Gastroesophageal sphincter (tissue), 4 donors: ENCODE measurements around the gene TRAM2. TPM values are rescaled to one million over a fixed set of nuclear protein-coding genes. Genes with fewer than 3 reads are reported as not detected.

Experiments used
- ATAC-seq: fragments of 150-250 bp; one replicate; pipeline ENCODE4 v1.9.1; 2016; ENCODE audit warnings: mild to moderate bottlenecking, moderate library complexity
- H3K27ac ChIP-seq, 4 donors: fragments of 200-600 bp; sonication (generic) in 3 of 4; 1 replicate in 3 of 4; 2 replicates in 1 of 4; pipeline ENCODE4 v1.5.1; 2016 to 2019
- H3K27me3 ChIP-seq: fragments of 200-600 bp; sonication (generic); one replicate; pipeline ENCODE4 v1.5.1; 2019
- H3K36me3 ChIP-seq, 2 donors: fragments of 200-600 bp; sonication (generic); one replicate each; pipeline ENCODE4 v1.5.1; 2019; ENCODE audit warnings: control low read depth in 1 of 2
- H3K4me1 ChIP-seq, 3 donors: fragments of 200-600 bp; sonication (generic); 1 replicate in 2 of 3; 2 replicates in 1 of 3; pipeline ENCODE4 v1.5.1; 2016 to 2019; ENCODE audit warnings: control low read depth in 2 of 3
- H3K4me3 ChIP-seq, 2 donors: fragments of 200-600 bp; sonication (generic); one replicate each; pipeline ENCODE4 v1.5.1; 2019; ENCODE audit warnings: mild to moderate bottlenecking in 1 of 2, moderate library complexity in 1 of 2
- H3K9me3 ChIP-seq, 3 donors: fragments of 200-600 bp; sonication (generic); one replicate each; pipeline ENCODE4 v1.5.1; 2017 to 2019; ENCODE audit warnings: control low read depth in 2 of 3
- EP300 ChIP-seq: sonication (generic); formaldehyde crosslinking; IDR thresholded peaks from one replicate; pipeline ENCODE4 v1.6.1; 2017; ENCODE audit warnings: antibody characterized with exemption, mild to moderate bottlenecking
- POLR2A ChIP-seq, 2 donors: fragments of 450-650 bp; IDR thresholded peaks; one replicate each; pipeline ENCODE4 v1.6.1; 2017; ENCODE audit warnings: antibody characterized with exemption in 2 of 2, mild to moderate bottlenecking in 2 of 2, moderate library complexity in 1 of 2
- POLR2AphosphoS5 ChIP-seq: sonication (generic); formaldehyde crosslinking; IDR thresholded peaks from one replicate; pipeline ENCODE4 v1.6.1; 2017; ENCODE audit warnings: antibody characterized with exemption
- WGBS, 2 donors: methylation state at CpG; one replicate each; pipeline ENCODE4 v1.1.5; 2018; ENCODE audit warnings: low coverage in 1 of 2; 5-methylcytosine and 5-hydroxymethylcytosine counted together
- total RNA-seq, 4 donors: library from RNA; depleted of rRNA; stranded (reverse); fragments of >200 nt; gene quantifications; one replicate each; pipeline ENCODE4 v1.1.0, GENCODE V29; 2016
- TF ChIP-seq, protein P1 (sequence below), 4 experiments: fragments of 200-600 bp in 2 of 4; fragments of 450-650 bp in 2 of 4; sonication (generic) in 1 of 4; IDR thresholded peaks; one replicate each; pipeline ENCODE4 v1.5.1; 2017 to 2019; ENCODE audit warnings: antibody characterized with exemption in 4 of 4, mild to moderate bottlenecking in 2 of 4, moderate library complexity in 2 of 4

TRAM2 gene
- total RNA-seq, 4 donors from 2014 or later = 16.7 to 34.2 (median 25.0) TPM

DNA sequence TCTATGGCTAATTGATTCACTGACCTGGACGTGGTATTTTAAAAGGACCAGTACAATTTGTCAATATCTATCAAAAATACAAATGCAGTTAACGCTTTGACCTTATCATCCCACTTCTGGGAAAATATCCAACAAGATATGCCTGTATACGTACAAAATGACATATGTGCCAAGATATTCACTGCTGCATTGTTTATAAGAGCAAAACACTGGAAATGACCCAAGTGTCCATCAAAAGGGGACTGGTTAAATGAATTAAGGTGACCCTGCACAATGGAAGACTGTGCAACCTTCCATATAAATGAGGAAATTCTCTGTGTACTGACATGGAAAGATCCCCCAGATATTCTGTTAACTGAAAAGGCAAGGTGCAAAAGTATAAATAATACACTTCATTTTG, 13.9 kb downstream of the TRAM2 start:
- TF ChIP-seq POLR2A (IDR thresholded peaks at IDR 0.05) (no peak), EP300 (no peak), POLR2AphosphoS5 (no peak)
- TF ChIP-seq, protein P1, sequence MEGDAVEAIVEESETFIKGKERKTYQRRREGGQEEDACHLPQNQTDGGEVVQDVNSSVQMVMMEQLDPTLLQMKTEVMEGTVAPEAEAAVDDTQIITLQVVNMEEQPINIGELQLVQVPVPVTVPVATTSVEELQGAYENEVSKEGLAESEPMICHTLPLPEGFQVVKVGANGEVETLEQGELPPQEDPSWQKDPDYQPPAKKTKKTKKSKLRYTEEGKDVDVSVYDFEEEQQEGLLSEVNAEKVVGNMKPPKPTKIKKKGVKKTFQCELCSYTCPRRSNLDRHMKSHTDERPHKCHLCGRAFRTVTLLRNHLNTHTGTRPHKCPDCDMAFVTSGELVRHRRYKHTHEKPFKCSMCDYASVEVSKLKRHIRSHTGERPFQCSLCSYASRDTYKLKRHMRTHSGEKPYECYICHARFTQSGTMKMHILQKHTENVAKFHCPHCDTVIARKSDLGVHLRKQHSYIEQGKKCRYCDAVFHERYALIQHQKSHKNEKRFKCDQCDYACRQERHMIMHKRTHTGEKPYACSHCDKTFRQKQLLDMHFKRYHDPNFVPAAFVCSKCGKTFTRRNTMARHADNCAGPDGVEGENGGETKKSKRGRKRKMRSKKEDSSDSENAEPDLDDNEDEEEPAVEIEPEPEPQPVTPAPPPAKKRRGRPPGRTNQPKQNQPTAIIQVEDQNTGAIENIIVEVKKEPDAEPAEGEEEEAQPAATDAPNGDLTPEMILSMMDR (IDR thresholded peaks at IDR 0.05) = no peak
- WGBS, 2 donors = 44 to 47% methylated on average over 3 of the region's 3 CpGs
- H3K27me3 ChIP-seq = no peaks in the 10 kb centered on the region
- H3K27ac ChIP-seq = no peak overlapping the region
- ATAC-seq = no peak
- H3K9me3 ChIP-seq = no peaks in the 10 kb centered on the region
- no peaks in the 10 kb centered on the region for H3K36me3 ChIP-seq
- H3K4me3 ChIP-seq = no peak overlapping the region
- H3K4me1 ChIP-seq = peaks cover 3 to 83% (median 29%) of the 10 kb centered on the region in 3 donors

DNA sequence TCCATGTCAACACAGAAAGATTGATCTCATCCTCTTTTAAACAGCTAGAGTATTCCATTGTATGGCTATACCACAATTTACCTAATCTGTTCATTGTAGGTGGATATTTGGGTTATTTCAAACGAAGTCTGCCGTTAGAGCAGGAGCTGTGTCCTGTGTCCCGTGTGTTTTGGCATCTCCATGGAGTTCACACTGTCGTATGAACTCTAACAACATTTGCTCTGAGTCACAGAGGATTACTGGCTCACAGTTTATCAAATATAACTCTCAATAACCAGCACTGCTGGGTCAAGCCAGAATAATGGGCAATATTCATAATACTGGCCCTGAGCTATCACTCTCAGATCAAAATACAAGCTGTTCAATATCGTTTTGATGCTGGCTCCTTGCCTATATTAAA, 16.4 kb downstream of the TRAM2 start:
- H3K4me1 ChIP-seq = peaks cover 0 to 83% (median 22%) of the 10 kb centered on the region in 3 donors
- no peak overlapping the region for H3K27ac ChIP-seq
- H3K9me3 ChIP-seq = no peaks in the 10 kb centered on the region
- ATAC-seq = no peak
- 23 to 27% methylated on average over 4 to 5 of the region's 5 CpGs for WGBS, 2 donors
- no peaks in the 10 kb centered on the region for H3K27me3 ChIP-seq
- no peak for TF ChIP-seq EP300
- TF ChIP-seq, protein P1 (IDR thresholded peaks at IDR 0.05) = no peak
- TF ChIP-seq POLR2AphosphoS5 = no peak
- TF ChIP-seq POLR2A (IDR thresholded peaks at IDR 0.05) = no peak
- H3K4me3 ChIP-seq = no peak overlapping the region
- no peaks in the 10 kb centered on the region for H3K36me3 ChIP-seq

DNA sequence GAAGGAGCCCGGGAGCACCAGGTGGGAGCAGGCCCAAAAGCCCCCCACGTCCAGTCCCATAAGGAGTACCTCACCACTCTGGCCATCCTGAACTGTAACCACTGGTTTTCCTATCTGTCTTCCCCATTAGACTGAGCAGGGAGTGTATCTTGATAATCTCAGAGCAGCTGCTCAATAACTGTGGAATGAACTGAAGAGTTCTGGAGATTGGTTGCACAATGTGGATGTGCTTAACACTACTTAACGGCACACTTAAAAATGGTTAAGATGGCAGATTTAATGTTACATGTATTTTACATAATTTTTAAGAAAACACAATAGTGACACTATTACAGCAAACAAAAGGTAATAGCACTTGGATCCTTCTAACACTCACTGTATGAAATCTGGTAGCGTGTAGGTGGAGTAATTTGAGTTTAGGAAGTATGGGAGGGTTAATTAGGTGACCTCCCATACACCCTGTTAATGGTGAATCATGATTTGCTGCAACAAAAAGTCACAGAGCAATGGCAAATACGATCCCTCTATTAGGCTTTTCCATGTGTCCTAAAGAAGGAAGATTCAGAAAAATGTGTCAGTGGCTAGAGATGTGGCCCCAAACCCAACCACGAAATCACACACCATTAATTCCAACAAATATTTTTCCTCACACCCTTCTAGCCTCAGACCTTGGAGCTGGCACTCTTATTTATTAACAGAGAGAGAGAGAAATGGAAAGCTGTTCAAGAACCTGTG, 18.4 kb downstream of the TRAM2 start:
- ATAC-seq = peak; percentile 57
- H3K9me3 ChIP-seq = no peaks in the 10 kb centered on the region
- H3K4me3 ChIP-seq = no peak overlapping the region
- peak overlapping the region in 3 of 4 donors; percentile 63 to 75 (median 70) for H3K27ac ChIP-seq
- WGBS, 2 donors = 55 to 89% methylated on average over 3 to 5 of the region's 6 CpGs
- TF ChIP-seq, protein P1 (IDR thresholded peaks at IDR 0.05) = no peak
- TF ChIP-seq POLR2AphosphoS5 = no peak
- no peak for TF ChIP-seq EP300
- no peak for TF ChIP-seq POLR2A (IDR thresholded peaks at IDR 0.05)
- H3K4me1 ChIP-seq = peaks cover 0 to 86% (median 21%) of the 10 kb centered on the region in 3 donors
- H3K27me3 ChIP-seq = no peaks in the 10 kb centered on the region
- no peaks in the 10 kb centered on the region for H3K36me3 ChIP-seq

DNA sequence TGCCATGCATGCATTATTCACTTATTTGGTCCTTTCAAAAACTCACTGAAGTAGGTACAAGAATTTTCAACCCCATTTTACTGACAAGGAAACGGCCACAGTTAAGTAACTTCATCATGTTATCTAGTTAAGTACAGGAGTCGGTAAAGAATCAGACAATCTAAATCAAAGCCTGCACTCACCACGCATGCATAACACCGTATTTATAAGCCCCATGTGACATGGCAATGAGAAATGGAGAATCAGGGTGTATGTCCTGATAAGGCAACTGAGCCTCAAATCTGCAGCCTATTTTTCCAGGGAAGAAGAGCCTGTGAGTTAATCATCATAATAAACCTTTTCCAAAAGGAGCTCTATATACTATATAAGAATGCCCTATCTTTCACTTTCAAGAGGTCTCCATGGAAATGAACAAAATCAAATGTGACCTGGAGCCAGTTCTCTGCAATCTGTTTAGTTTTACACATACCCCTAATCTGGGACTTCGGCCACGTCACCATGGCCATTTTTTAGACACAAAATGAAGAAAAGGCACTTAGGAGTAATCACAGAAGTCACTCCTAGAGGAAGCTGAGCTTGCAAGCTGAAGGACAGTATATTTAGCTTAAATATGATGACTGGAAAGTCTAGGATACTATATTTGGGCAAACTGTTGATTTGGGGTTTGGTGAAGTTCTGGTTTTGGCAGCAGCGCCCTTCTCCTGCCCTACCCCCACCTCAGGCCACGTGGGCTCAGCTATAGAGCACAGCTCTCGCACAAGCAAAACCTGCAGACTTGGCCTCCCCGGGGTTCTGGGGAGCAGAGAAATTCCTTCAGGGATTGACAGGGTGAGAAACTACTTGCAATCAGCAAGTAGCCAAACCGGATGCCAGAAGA, 19.2 kb downstream of the TRAM2 start:
- no peak for ATAC-seq
- 24 to 41% methylated on average over 8 to 10 of the region's 11 CpGs for WGBS, 2 donors
- TF ChIP-seq, protein P1 (IDR thresholded peaks at IDR 0.05) = no peak
- TF ChIP-seq POLR2A (IDR thresholded peaks at IDR 0.05) (no peak), EP300 (no peak), POLR2AphosphoS5 (no peak)
- Histone ChIP-seq H3K27me3 (no peaks in the 10 kb centered on the region), H3K9me3 (no peaks in the 10 kb centered on the region), H3K27ac (peak overlapping the region in 3 of 4 donors; percentile 63 to 75 (median 70)), H3K4me1 (peaks cover 0 to 90% (median 24%) of the 10 kb centered on the region in 3 donors), H3K36me3 (no peaks in the 10 kb centered on the region), H3K4me3 (no peak overlapping the region)
